Inflammatory macrophage treated with lipopolysaccharide for 4 hours (primary cell): ENCODE data around the gene DTNB.

Source experiments
- DNase-seq: peaks from one replicate; pipeline ENCODE4 v3.0.0-alpha.2; 2020

The DTNB gene

DNA sequence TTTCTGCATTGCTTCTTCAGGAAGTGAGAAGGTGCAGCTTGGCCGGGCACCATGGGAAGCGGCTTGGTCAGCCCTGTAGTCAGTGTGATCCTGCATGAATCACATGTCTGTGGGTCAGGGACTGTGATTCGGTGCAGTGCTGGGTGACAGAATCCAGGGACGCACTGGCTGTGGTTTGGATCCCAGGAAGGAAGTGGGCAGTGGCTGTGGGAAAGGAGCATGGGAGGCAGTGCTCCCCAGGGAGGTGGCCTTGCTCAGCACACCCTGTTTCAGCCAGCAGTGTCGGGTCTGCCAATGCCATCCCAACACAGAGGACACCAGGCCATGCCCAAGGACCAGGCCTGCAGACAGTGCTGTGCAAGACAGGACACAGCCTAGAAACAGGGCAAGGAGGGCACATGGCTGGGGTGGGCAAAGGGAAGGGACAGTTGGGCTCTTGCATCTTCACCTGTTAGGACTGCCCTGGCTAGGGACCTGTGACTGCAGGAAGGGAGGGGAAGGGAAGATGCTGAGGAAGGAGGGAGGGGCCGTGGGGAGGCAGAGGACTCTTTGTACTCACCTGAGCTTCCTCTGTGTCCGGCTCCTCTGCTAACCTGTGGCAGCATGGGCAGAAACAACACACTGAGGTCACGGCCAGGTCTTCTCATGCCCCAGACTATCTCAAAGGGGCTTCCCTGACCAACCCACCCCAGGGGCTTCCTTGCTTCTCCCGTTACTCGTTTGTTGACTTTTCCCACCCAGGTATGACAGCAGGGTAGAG lies 294.5 kb downstream of the DTNB start:
- peak; percentile 51 for DNase-seq

- DNase-seq: no peak
Measured at GRCh38 chr2:25377822-25378421, 295.5 kb downstream of the DTNB start.

GRCh38 chr2:25376750-25377621 lies 296.4 kb downstream of the DTNB start:
- DNase-seq: peak; percentile 76

- no peak for DNase-seq
Measured at GRCh38 chr2:25375989-25376545, 297.3 kb downstream of the DTNB start.

DNA sequence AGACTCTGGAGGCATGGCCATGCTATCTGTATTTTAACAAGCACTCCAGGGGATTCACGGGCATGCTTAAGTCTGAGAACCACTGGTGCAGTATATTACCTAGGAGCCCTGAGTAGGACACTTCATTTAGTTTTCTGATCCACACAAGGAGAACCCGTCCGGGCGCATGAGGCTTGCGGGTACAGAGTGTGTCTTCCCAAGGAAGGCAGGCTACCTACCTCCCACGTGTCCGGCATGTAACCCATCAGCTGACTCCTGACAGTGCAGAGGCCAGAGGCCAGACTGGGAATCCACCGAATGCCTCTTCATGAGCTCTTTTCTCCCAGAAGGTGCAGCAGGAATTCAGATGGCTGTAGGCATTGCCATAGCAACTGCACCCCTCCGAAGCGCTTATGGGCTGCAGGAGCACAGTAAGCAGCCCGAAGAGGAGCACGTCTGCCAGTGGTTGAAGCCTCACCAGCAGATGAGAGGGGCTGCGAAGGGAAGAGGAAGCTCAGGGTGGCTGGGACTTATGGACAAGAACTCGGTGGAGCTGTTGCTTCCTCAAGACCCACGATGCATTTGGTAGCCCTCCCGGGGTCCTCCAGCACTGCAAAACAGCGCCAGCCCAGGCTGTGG lies 297.9 kb downstream of the DTNB start:
- no peak for DNase-seq

DNA sequence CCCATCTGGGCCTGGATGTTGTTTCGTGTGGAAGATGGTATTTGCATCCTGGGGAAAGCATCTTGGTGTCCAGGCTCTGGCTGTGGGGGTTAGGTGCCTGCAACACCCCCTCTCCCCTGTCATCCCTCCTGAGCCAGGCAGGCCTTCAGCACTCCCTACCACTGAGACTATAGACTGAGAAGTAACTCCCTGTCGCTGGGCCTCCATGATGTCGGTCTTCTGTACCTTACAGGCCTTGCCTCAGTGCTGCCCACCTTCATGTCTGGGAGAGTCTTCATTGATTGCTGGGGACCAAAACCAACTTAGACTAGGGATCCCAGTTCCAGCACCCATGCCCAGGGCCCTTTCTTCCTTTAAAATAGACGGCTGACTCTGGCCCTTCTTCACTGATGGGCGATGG lies 298.6 kb downstream of the DTNB start:
- DNase-seq: no peak

- DNase-seq: no peak
Measured at GRCh38 chr2:25374411-25374810, 299.0 kb downstream of the DTNB start.

GRCh38 chr2:25373269-25373981 lies 300.0 kb downstream of the DTNB start:
- no peak for DNase-seq

DNA sequence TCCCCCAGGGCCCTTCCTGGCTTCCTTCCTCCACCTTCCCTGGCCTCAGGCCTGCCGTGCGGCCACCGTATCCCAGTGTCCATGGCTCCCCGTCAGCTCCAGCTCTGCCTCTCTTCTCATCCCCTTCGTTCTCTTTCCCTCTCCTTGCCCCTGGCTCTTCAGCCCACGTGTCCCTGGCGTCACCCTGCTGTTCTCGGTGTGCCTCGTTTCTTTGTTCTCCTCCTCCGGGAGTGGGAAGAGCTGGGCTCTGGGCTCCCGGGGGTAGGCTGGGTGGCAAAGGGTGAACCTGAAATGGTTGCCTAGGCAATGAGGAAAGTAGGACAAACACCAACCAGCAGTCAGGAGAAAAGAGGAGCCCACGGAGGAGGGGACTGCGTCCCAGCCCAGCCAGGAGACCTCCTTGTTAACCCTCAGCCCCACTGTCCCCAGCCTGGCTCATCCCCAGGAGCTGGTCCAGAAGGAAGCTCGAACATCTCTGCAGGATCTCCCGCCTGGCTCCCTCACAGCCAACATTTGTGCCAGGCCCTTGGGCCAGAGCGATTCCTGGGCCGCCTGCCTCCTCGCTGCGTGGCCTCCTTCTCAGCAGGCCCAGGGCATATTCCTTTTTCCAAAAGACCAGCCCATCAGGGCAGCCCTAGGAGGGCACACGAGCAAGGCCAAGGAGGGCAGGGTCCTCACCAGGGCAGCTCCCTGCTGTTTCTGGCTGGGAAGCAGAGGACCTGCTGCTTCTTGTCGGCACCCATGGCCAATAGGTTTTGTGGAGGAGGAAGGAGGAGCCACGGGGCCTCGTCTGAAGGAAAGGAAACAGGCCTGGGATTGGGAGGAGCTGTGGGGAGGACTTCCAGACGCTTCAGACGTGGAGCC lies 300.7 kb downstream of the DTNB start:
- DNase-seq: no peak

DNA sequence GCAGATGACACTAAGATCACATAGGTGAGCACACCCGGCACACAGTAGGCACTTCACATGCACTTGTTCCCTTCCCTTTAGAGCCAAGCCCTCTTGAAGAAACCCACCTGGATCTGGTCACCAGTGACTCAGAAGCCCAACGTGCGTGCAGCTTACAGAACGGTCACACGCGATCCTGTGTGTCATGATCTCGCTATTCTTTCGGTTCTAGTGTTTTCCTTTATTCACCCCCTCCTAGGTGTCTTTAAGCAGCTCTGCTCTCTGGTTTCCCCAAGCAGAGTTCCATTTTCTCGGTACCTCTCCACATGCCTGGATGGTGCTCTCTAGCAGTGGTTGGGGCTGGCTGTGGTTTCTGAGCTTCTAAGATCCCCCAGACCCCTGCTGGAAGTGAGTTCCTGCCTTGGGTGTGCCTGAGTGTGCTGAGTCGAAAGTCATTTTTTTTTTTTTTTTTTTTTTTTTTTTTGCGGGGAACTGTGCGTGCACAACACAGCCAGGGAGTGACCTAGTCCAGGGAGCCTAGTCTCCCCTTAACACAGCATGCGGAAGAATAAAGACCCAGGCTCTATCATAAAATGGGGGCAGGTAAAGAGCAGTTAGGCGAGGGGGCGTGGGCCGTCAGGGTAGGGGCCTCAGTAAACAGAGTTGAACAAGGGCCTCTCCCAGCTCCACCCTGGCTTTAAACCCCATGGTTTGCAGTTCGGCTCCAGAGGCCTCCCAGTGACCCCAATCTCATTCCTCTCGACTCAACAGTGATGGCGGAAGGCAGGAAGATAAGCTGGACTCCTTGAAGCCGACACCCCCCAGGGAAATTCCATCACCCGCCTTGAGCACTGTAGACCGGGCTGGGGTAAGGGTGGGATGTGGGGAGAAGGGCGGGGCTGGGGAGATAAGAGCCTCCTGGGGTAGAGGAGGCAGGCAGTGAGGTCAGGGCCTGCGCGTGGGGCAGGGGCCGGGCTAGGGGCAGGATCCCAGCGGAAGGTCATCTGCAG lies 301.8 kb downstream of the DTNB start:
- DNase-seq: no peak

DNA sequence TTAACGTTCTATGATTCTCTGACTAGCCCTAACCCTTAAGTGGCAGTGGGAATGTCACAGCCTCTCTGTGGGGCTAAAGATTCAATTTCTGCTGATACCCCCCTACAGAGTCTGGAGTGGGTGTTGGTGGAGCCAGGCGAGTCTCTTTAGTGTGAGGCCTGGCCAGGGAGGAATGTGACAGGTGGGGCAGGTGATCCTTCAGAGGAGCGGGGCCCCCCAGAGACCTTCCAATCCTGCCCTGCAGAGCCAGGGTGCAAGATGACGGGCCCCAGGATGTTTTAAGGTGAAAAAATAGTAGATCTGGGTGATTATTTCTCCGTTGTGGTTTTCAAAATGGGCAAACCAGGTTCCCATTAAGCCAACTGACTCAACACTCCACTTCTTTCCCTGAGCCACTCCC lies 303.5 kb downstream of the DTNB start:
- no peak for DNase-seq

- no peak for DNase-seq
Measured at GRCh38 chr2:25369439-25369838, 303.9 kb downstream of the DTNB start.

- DNase-seq: no peak
Measured at GRCh38 chr2:25368660-25369059, 304.7 kb downstream of the DTNB start.

GRCh38 chr2:25367296-25367695 lies 306.1 kb downstream of the DTNB start:
- no peak for DNase-seq

DNA sequence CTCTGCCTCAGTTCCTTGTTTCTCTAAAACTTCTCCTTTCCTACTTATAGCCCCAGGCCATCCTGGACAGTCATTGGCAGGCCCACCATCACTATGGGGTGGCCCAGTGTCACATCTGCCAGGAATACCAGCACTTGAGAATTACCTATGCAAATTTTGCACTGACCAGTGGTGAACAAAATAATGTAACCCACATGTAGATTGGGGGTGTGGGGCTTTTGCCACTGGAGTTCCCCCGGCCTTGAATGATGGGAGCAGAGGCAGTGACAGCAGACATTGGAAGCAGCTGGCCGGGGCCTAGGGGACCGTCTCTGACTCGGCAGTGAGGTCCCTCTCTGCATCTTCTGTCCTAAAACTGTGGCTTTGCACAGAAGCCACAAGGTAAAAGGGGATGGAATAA lies 306.7 kb downstream of the DTNB start:
- no peak for DNase-seq

DNA sequence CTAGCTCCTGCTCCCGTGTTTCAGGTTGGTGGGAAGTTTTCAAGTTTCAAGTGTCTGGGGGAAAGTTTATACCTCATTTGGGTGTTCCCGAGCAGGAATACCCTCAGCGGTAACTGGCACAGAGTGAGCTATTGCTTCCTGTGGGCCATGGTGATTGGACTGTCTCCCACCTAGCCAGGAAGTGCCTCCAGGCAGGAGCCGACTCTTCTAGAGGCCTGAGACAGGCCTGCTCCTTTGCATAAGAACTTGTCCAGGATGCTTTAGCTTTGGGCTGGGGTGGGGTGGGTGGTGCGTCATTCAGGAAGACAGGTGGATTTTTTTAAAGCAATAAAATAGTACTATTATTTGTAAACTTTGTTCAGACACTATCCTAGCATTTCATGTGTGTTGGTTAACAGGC lies 308.1 kb downstream of the DTNB start:
- no peak for DNase-seq

DNA sequence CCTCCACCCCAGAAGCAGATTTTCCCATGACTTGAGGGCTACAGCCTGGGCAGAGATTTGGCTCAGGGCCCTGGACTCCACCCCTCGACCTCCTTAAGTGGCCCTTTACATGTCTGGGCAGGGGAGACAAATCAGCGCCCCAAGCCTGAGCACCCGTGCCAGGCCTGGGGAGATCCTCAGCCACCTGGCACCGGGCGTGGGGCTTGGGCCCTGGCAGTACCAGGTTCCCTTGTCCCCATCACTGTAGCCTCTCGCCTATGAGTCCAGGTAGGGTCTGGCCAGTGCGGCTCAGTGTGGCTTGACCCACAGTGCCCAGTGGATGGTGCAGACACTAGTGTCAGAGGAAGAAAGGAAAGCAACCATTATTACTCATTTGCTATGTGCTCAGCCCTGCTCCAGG lies 309.6 kb downstream of the DTNB start:
- no peak for DNase-seq

DNA sequence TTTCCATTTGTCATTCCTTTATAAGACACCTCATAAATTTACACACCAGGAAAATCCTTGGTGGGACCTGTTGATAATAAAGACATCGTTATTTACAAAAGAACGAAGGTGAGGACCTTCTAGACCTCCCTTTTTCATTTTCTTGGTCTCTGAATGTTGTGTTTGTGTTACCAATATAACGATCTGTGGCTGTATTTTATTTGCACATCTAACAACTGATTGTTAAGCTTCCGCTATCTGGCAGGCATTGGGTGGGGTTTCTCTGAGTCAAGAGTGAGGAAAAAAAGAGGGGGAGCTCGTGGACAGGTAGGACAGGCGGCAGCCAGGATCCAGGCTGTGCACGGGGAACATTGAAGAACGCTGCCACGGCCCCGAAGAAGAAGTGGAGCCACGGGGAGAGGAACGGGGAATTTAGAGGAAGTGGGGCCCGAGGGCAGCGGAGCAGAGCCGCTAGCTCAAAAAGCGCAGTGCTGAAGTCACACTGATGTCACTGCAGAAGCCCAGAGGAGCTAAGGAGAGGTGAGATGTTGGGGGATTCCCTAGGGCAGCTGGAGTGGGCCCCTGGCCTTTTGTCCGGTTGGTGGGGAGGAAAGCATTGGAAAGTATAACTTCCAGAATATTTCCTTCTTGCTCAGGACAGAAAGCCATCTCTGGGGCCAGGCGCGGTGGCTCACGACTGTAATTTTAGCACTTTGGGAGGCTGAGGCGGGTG lies 310.8 kb downstream of the DTNB start:
- peak; percentile 95 for DNase-seq

DNA sequence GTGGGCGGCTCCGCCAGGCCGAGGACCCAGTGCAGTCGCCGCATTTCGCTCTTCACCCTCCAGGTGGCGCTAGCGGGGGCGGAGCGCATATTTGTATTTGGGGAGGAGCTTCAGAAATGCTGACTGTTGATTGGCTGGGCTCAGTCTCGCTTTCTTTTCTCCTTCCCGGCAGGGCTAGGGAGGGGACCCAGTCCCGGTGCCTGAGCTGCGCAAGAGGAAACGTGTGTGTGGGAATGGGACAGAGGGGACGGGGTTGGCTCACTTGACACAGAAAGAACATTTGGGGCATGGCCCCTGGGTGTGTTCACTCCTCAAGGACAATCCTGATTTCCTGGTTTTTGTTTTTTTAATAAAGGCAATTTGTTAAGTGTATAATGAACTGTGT lies 311.3 kb downstream of the DTNB start:
- DNase-seq: peak; percentile 95
